ENCODE measurements around the gene STK32A. TPM values are rescaled to one million over a fixed set of nuclear protein-coding genes. Genes with fewer than 3 reads are reported as not detected.
A peak's percentile ranks its signal among the peaks of the same experiment; 100 is the strongest.

STK32A gene
- total and polyA plus RNA-seq, 3 experiments from 2014 or later = not detected

- no peaks in the 10 kb centered on the region for H3K27me3 ChIP-seq (ENCODE audit: insufficient read depth, low read length, poor library complexity, severe bottlenecking)
- no peaks in the 10 kb centered on the region for H3K36me3 ChIP-seq (ENCODE audit: insufficient read depth, low read length)
- no peaks in the 10 kb centered on the region for H3K9me3 ChIP-seq (ENCODE audit: low read length)
- Mint-ChIP-seq H3K4me1 (no peaks in the 10 kb centered on the region), H3K36me3 (peaks cover 0 to 5% (median 0%) of the 10 kb centered on the region in 3 donors), H3K27me3 (peaks cover 5 to 19% of the 10 kb centered on the region in 2 donors), H3K9me3 (peaks cover 0 to 3% (median 0%) of the 10 kb centered on the region in 5 donors), H3K4me3 (no peak overlapping the region), H3K27ac (no peak overlapping the region)
- no peak overlapping the region for H3K27ac ChIP-seq (ENCODE audit: low read depth, low read length)
- POLR2A ChIA-PET = no interaction called here
- no peak for DNase-seq
- CTCF ChIA-PET = no interaction called here
- H3K4me1 ChIP-seq (ENCODE audit: insufficient read depth, low read length) = no peaks in the 10 kb centered on the region
- H3K4me3 ChIP-seq (ENCODE audit: low read length) = no peak overlapping the region
Observed at GRCh38 chr5:147203213-147203612, 31.6 kb upstream of the STK32A start.

DNA sequence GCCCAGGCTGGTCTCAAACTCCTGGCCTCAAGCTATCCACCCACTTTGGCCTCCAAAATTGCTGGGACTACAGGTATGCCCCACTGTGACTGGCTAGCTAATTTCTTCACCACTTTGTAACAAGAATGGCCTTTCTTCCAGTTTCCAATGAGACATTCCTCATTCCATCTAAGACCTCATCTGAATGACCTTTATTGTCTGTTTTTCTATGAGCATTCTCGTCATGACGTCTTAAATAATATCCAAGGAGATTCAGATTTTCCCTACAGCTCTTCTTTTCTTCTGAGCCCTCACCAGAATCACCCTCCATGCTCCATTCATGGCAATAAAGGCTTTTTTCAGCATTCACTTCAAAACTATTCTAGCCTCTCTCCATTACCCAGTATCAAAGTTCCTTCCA, 30.2 kb upstream of the STK32A start:
- Mint-ChIP-seq H3K27ac (no peak overlapping the region), H3K9me3 (peaks cover 0 to 3% (median 0%) of the 10 kb centered on the region in 5 donors), H3K4me3 (no peak overlapping the region), H3K36me3 (peaks cover 0 to 5% (median 0%) of the 10 kb centered on the region in 3 donors), H3K27me3 (peaks cover 5 to 19% of the 10 kb centered on the region in 2 donors), H3K4me1 (no peaks in the 10 kb centered on the region)
- Histone ChIP-seq H3K36me3 (ENCODE audit: insufficient read depth, low read length) (no peaks in the 10 kb centered on the region), H3K27me3 (ENCODE audit: insufficient read depth, low read length, poor library complexity, severe bottlenecking) (no peaks in the 10 kb centered on the region), H3K9me3 (ENCODE audit: low read length) (no peaks in the 10 kb centered on the region), H3K4me3 (ENCODE audit: low read length) (no peak overlapping the region), H3K4me1 (ENCODE audit: insufficient read depth, low read length) (no peaks in the 10 kb centered on the region), H3K27ac (ENCODE audit: low read depth, low read length) (no peak overlapping the region)
- POLR2A ChIA-PET = interaction anchor here (0.7 kb wide), 1 partner anchor 12 kb away, joined by 4 read pairs; no protein-coding TSS in a partner anchor
- CTCF ChIA-PET = no interaction called here
- no peak for DNase-seq

DNA sequence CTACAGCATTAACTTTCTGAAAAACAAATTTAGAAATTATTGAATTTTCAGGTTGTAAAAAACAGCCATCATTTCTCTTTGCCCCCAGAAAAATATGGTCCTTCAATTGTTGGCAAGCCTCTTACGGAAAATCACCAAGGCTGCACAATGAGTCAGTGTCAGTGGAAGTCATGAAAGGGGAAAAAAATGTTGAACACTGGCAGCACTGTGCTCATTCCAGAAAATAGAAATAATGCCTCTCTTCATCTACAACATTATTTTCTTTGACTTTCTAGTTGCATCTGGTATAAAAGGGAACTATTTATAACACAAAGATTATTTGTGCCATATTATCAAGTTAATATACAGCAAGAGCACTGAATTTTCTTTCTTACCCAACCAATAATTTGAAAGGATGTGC, 26.7 kb upstream of the STK32A start:
- H3K36me3 Mint-ChIP-seq = peaks cover 0 to 5% (median 0%) of the 10 kb centered on the region in 3 donors
- no peak overlapping the region for H3K4me3 Mint-ChIP-seq
- Histone ChIP-seq H3K36me3 (ENCODE audit: insufficient read depth, low read length) (no peaks in the 10 kb centered on the region), H3K27ac (ENCODE audit: low read depth, low read length) (no peak overlapping the region), H3K9me3 (ENCODE audit: low read length) (no peaks in the 10 kb centered on the region), H3K4me3 (ENCODE audit: low read length) (no peak overlapping the region), H3K4me1 (ENCODE audit: insufficient read depth, low read length) (no peaks in the 10 kb centered on the region), H3K27me3 (ENCODE audit: insufficient read depth, low read length, poor library complexity, severe bottlenecking) (no peaks in the 10 kb centered on the region)
- CTCF ChIA-PET = no interaction called here
- no peak for DNase-seq
- H3K27ac Mint-ChIP-seq = no peak overlapping the region
- H3K4me1 Mint-ChIP-seq = no peaks in the 10 kb centered on the region
- H3K9me3 Mint-ChIP-seq = peaks cover 0 to 3% (median 0%) of the 10 kb centered on the region in 5 donors
- H3K27me3 Mint-ChIP-seq = peaks cover 2 to 8% of the 10 kb centered on the region in 2 donors
- POLR2A ChIA-PET = no interaction called here

- peaks cover 0 to 13% (median 3%) of the 10 kb centered on the region in 5 donors for H3K9me3 Mint-ChIP-seq
- no peak overlapping the region for H3K4me3 ChIP-seq (ENCODE audit: low read length)
- no peaks in the 10 kb centered on the region for H3K27me3 ChIP-seq (ENCODE audit: insufficient read depth, low read length, poor library complexity, severe bottlenecking)
- no peaks in the 10 kb centered on the region for H3K4me1 ChIP-seq (ENCODE audit: insufficient read depth, low read length)
- no peak overlapping the region for H3K27ac ChIP-seq (ENCODE audit: low read depth, low read length)
- no peaks in the 10 kb centered on the region for H3K27me3 Mint-ChIP-seq
- H3K36me3 ChIP-seq (ENCODE audit: insufficient read depth, low read length) = no peaks in the 10 kb centered on the region
- H3K4me3 Mint-ChIP-seq = peak overlapping the region in 2 of 7 donors; percentile 17 to 19
- peaks cover 3 to 8% (median 5%) of the 10 kb centered on the region in 3 donors for H3K4me1 Mint-ChIP-seq
- H3K9me3 ChIP-seq (ENCODE audit: low read length) = no peaks in the 10 kb centered on the region
- ChIA-PET CTCF (interaction anchor here (1.5 kb wide), 1 partner anchor 28 kb away, joined by 4 read pairs; no protein-coding TSS in a partner anchor), POLR2A (interaction anchor here (0.6 kb wide), 1 partner anchor 12 kb away, joined by 4 read pairs; no protein-coding TSS in a partner anchor)
- peak in 2 of 5 donors; percentile 6 for DNase-seq
- H3K27ac Mint-ChIP-seq = peak overlapping the region in 4 of 8 donors; percentile 7 to 66 (median 62)
- no peaks in the 10 kb centered on the region for H3K36me3 Mint-ChIP-seq
Observed at GRCh38 chr5:147216552-147217154, 18.2 kb upstream of the STK32A start.

DNA sequence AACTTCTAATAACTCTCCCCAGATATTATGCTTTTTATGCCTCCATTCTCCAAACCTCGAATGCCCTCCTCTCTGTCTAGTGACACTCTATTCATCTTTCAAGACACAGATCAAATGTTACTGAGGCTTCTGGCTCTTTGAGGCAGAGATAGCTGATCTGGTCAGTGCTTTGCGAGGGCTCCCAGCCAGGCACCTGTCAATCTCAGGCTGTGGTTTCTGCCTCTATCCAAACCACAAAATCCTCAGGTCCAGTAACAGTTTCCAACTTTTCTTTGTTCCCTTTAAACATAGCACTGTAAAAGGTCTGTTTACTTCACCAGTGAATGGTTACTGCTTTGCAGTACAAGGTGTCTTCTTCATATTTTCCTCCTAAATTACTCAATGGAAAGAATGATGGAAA, 11.5 kb upstream of the STK32A start:
- Mint-ChIP-seq H3K9me3 (peaks cover 0 to 10% (median 3%) of the 10 kb centered on the region in 5 donors), H3K27me3 (no peaks in the 10 kb centered on the region)
- CTCF ChIA-PET = no interaction called here

GRCh38 chr5:147223948-147224791, 10.7 kb upstream of the STK32A start:
- no peaks in the 10 kb centered on the region for H3K36me3 Mint-ChIP-seq
- no peak overlapping the region for H3K27ac ChIP-seq (ENCODE audit: low read depth, low read length)
- CTCF ChIA-PET = no interaction called here
- POLR2A ChIA-PET = no interaction called here
- H3K9me3 ChIP-seq (ENCODE audit: low read length) = no peaks in the 10 kb centered on the region
- no peaks in the 10 kb centered on the region for H3K27me3 ChIP-seq (ENCODE audit: insufficient read depth, low read length, poor library complexity, severe bottlenecking)
- H3K4me1 ChIP-seq (ENCODE audit: insufficient read depth, low read length) = no peaks in the 10 kb centered on the region
- peak overlapping the region in 1 of 8 donors; percentile 34 for H3K27ac Mint-ChIP-seq
- no peaks in the 10 kb centered on the region for H3K36me3 ChIP-seq (ENCODE audit: insufficient read depth, low read length)
- no peak for DNase-seq
- no peaks in the 10 kb centered on the region for H3K27me3 Mint-ChIP-seq
- peaks cover 0 to 6% (median 2%) of the 10 kb centered on the region in 5 donors for H3K9me3 Mint-ChIP-seq
- no peak overlapping the region for H3K4me3 Mint-ChIP-seq
- no peak overlapping the region for H3K4me3 ChIP-seq (ENCODE audit: low read length)
- H3K4me1 Mint-ChIP-seq = peaks cover 4 to 11% (median 5%) of the 10 kb centered on the region in 3 donors

More for the DNA sequence above, 11.5 kb upstream of the STK32A start:
- H3K36me3 ChIP-seq (ENCODE audit: insufficient read depth, low read length) = no peaks in the 10 kb centered on the region
- H3K4me1 Mint-ChIP-seq = peaks cover 4 to 11% (median 5%) of the 10 kb centered on the region in 3 donors
- no peaks in the 10 kb centered on the region for H3K4me1 ChIP-seq (ENCODE audit: insufficient read depth, low read length)
- no peak for DNase-seq
- H3K27me3 ChIP-seq (ENCODE audit: insufficient read depth, low read length, poor library complexity, severe bottlenecking) = no peaks in the 10 kb centered on the region
- POLR2A ChIA-PET = no interaction called here
- H3K27ac Mint-ChIP-seq = no peak overlapping the region
- no peaks in the 10 kb centered on the region for H3K9me3 ChIP-seq (ENCODE audit: low read length)
- no peaks in the 10 kb centered on the region for H3K36me3 Mint-ChIP-seq
- no peak overlapping the region for H3K27ac ChIP-seq (ENCODE audit: low read depth, low read length)
- H3K4me3 Mint-ChIP-seq = no peak overlapping the region
- no peak overlapping the region for H3K4me3 ChIP-seq (ENCODE audit: low read length)

DNA sequence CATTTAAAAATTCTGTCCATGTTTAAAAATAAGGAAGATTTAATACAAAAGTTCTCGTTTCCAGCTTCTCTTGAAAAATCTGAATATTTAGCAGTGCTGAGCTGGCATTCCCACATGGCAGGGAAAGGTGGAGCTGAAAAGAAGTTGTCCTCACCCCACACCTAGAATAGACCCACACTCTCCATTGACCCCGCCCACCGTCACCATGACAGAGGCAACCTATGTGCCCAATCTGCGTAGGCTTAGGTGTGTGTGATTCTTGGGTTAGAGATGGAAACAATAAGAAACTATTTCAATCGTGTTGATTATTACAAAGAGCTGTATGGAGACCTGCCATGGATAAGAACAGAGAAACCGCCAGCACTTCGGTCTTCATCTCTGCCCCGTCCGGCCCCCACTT, 8.9 kb upstream of the STK32A start:
- CTCF ChIA-PET = interaction anchor here (1.2 kb wide), 1 partner anchor 9 kb away, joined by 3 read pairs; no protein-coding TSS in a partner anchor
- no peak overlapping the region for H3K27ac ChIP-seq (ENCODE audit: low read depth, low read length)
- no peak for DNase-seq
- H3K4me3 Mint-ChIP-seq = no peak overlapping the region
- H3K9me3 ChIP-seq (ENCODE audit: low read length) = no peaks in the 10 kb centered on the region
- H3K36me3 ChIP-seq (ENCODE audit: insufficient read depth, low read length) = no peaks in the 10 kb centered on the region
- POLR2A ChIA-PET = no interaction called here
- no peaks in the 10 kb centered on the region for H3K36me3 Mint-ChIP-seq
- no peaks in the 10 kb centered on the region for H3K27me3 ChIP-seq (ENCODE audit: insufficient read depth, low read length, poor library complexity, severe bottlenecking)
- H3K4me1 ChIP-seq (ENCODE audit: insufficient read depth, low read length) = no peaks in the 10 kb centered on the region
- no peak overlapping the region for H3K4me3 ChIP-seq (ENCODE audit: low read length)
- peaks cover 0 to 3% (median 0%) of the 10 kb centered on the region in 5 donors for H3K9me3 Mint-ChIP-seq
- no peak overlapping the region for H3K27ac Mint-ChIP-seq
- peaks cover 4 to 11% (median 5%) of the 10 kb centered on the region in 3 donors for H3K4me1 Mint-ChIP-seq
- peaks cover 1 to 3% of the 10 kb centered on the region in 2 donors for H3K27me3 Mint-ChIP-seq

DNA sequence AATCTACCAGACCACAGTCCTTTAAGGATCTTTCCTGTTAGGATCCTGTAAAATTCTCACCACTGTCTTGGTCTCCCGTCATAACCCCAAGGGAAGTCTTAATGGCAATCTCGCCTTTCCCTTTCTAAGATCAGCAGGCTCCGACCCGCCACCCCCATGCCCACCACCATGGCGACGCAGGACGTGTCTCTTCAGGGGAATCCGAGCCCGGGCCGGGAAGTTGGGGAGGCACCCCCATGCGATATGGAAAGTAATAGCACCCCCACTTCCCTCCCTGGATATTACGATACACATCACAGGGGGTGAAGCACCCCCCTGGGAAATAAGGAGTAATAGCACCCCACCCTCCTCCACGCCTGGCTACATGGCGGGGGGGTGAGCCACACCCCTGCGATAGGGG, 8.3 kb upstream of the STK32A start:
- no peak for DNase-seq
- POLR2A ChIA-PET = no interaction called here

More for the DNA sequence above, 8.3 kb upstream of the STK32A start:
- Histone ChIP-seq H3K9me3 (ENCODE audit: low read length) (no peaks in the 10 kb centered on the region), H3K27me3 (ENCODE audit: insufficient read depth, low read length, poor library complexity, severe bottlenecking) (peaks cover 3% of the 10 kb centered on the region), H3K27ac (ENCODE audit: low read depth, low read length) (no peak overlapping the region), H3K4me3 (ENCODE audit: low read length) (no peak overlapping the region), H3K4me1 (ENCODE audit: insufficient read depth, low read length) (no peaks in the 10 kb centered on the region), H3K36me3 (ENCODE audit: insufficient read depth, low read length) (no peaks in the 10 kb centered on the region)
- CTCF ChIA-PET = interaction anchor here (1.2 kb wide), 1 partner anchor 9 kb away, joined by 3 read pairs; no protein-coding TSS in a partner anchor
- H3K27me3 Mint-ChIP-seq = peaks cover 3 to 7% of the 10 kb centered on the region in 2 donors
- no peaks in the 10 kb centered on the region for H3K36me3 Mint-ChIP-seq
- peaks cover 4 to 11% (median 5%) of the 10 kb centered on the region in 3 donors for H3K4me1 Mint-ChIP-seq
- peaks cover 0 to 3% (median 0%) of the 10 kb centered on the region in 5 donors for H3K9me3 Mint-ChIP-seq
- H3K4me3 Mint-ChIP-seq = no peak overlapping the region
- H3K27ac Mint-ChIP-seq = no peak overlapping the region

Measured in CD8-positive, alpha-beta memory T cell (primary cell).